ENCODE measurements around the gene GBGT1. TPM values are rescaled to one million over a fixed set of nuclear protein-coding genes. Genes with fewer than 3 reads are reported as not detected.

GBGT1 gene
- total and polyA plus RNA-seq, 9 of the 15 experiments (the other 6 are each of a cell fraction or from before 2014, with no cell fraction given) = 0.55 to 25.8 (median 13.7) TPM

GRCh38 chr9:133125941-133126696 is 37.6 kb downstream of the GBGT1 start (continued):
- no peak for TF ChIP-seq CEBPZ (IDR thresholded peaks at IDR 0.05; ENCODE audit: borderline replicate concordance, low read depth, low read length)
- no peak for TF ChIP-seq USF1 (CRISPR knock-in tag; IDR thresholded peaks at IDR 0.05)
- no peak for TF ChIP-seq CTCF (IDR thresholded peaks at IDR 0.05 in 2 of 3, conservative IDR thresholded peaks at IDR 0.05 in 1 of 3; ENCODE audit: insufficient read depth in 2 of 3, low read depth in 1 of 3, low read length in 3 of 3)
- TF ChIP-seq SP2 (IDR thresholded peaks at IDR 0.05; ENCODE audit: extremely low read depth, low read depth, low read length, poor library complexity, severe bottlenecking) = no peak
- no peak for TF ChIP-seq NR1H2 (CRISPR knock-in tag; IDR thresholded peaks at IDR 0.05)
- no peak for TF ChIP-seq ERF (CRISPR knock-in tag; IDR thresholded peaks at IDR 0.05)
- no peak for TF ChIP-seq MXI1 (IDR thresholded peaks at IDR 0.05; ENCODE audit: low read depth, low read length)
- TF ChIP-seq POLR2G (IDR thresholded peaks at IDR 0.05; ENCODE audit: low read depth, low read length) = 0 out of 2 replicates have a peak, but pooled peaks have one; percentile 21
- TF ChIP-seq TFE3 (CRISPR knock-in tag; IDR thresholded peaks at IDR 0.05) = no peak
- TF ChIP-seq ZNF140 (CRISPR knock-in tag; IDR thresholded peaks at IDR 0.05) = no peak
- TF ChIP-seq SMARCC2 (IDR thresholded peaks at IDR 0.05; ENCODE audit: low read depth) = no peak

Measured in K562 (cell line).